Endodermal cell (in vitro differentiated cells): ENCODE results near the gene TRAK1. TPM values are rescaled to one million over a fixed set of nuclear protein-coding genes. Genes with fewer than 3 reads are reported as not detected.
A peak's percentile ranks its signal among the peaks of the same experiment; 100 is the strongest.

Source experiments
- DNase-seq: peaks from one replicate; pipeline ENCODE4 v3.0.0-alpha.2; 2017
- H3K27ac ChIP-seq: 2 replicates; pipeline ENCODE4 v1.5.1; 2013; ENCODE audit warnings: mild to moderate bottlenecking, low read depth, low read length, moderate library complexity
- H3K27me3 ChIP-seq: 2 replicates; pipeline ENCODE4 v1.6.1; 2013; ENCODE audit warnings: mild to moderate bottlenecking, low read length, moderate library complexity; ENCODE audit not compliant: insufficient read depth, control insufficient read depth, poor library complexity, severe bottlenecking
- H3K36me3 ChIP-seq: 2 replicates; pipeline ENCODE4 v1.7.0; 2013; ENCODE audit warnings: mild to moderate bottlenecking, low read length, moderate library complexity; ENCODE audit not compliant: control insufficient read depth, insufficient read depth
- H3K4me1 ChIP-seq: one replicate; pipeline ENCODE4 v1.7.0; 2013; ENCODE audit warnings: low read length; ENCODE audit not compliant: control insufficient read depth, insufficient read depth
- H3K4me3 ChIP-seq: 2 replicates; pipeline ENCODE4 v1.5.1; 2013; ENCODE audit warnings: mild to moderate bottlenecking, low read length, moderate library complexity
- H3K9ac ChIP-seq: 2 replicates; pipeline ENCODE4 v1.6.1; 2013; ENCODE audit warnings: mild to moderate bottlenecking, low read length, moderate library complexity; ENCODE audit not compliant: poor library complexity, severe bottlenecking; ENCODE audit errors: extremely low read depth
- H3K9me3 ChIP-seq: 2 replicates; pipeline ENCODE4 v1.6.1; 2013; ENCODE audit warnings: mild to moderate bottlenecking, low read length, moderate library complexity; ENCODE audit not compliant: control insufficient read depth
- H3K27ac Mint-ChIP-seq: 2 replicates; pipeline ENCODE4 v1.8.0; 2020; ENCODE audit warnings: mixed read lengths
- H3K27me3 Mint-ChIP-seq: 2 replicates; pipeline ENCODE4 v1.8.0; 2021; ENCODE audit warnings: mild to moderate bottlenecking, mixed read lengths; ENCODE audit not compliant: insufficient read depth
- H3K36me3 Mint-ChIP-seq: 2 replicates; pipeline ENCODE4 v1.8.0; 2020; ENCODE audit warnings: low read depth, mixed read lengths
- H3K4me1 Mint-ChIP-seq: 2 replicates; pipeline ENCODE4 v1.8.0; 2020; ENCODE audit warnings: mixed read lengths
- H3K4me3 Mint-ChIP-seq: 2 replicates; pipeline ENCODE4 v1.8.0; 2020; ENCODE audit warnings: mild to moderate bottlenecking, moderate library complexity, mixed read lengths
- H3K9me3 Mint-ChIP-seq: 2 replicates; pipeline ENCODE4 v1.8.0; 2020; ENCODE audit warnings: mild to moderate bottlenecking, mixed read lengths
- WGBS, 2 experiments: methylation state at CpG; one replicate each; pipeline versions ENCODE4 v1.1.5 to v1.1.7; 2013; ENCODE audit warnings: missing lambda C conversion rate in 2 of 2, mixed read lengths in 1 of 2; ENCODE audit not compliant: insufficient coverage in 1 of 2, insufficient read length in 1 of 2; 5-methylcytosine and 5-hydroxymethylcytosine counted together
- total RNA-seq, 2 donors: library from RNA; stranded (reverse); fragmentation: NEBNext Ultra II Directional in 1 of 2; extraction: Animal tissue kit (Norgen Biotek cat#: 25700) in 1 of 2; gene quantifications; 2 replicates in 1 of 2; 3 replicates in 1 of 2; pipeline ENCODE4 v1.2.1, GENCODE V29; 2021
- TF ChIP-seq, protein P1 (sequence below): fragments of 200-600 bp; sonication (generic); conservative IDR thresholded peaks from 2 replicates; pipeline ENCODE4 v1.5.0; 2021; ENCODE audit warnings: antibody characterized with exemption, mild to moderate bottlenecking

TRAK1 gene
- total RNA-seq, 2 donors from 2014 or later = 29.8 to 31.0 TPM

DNA sequence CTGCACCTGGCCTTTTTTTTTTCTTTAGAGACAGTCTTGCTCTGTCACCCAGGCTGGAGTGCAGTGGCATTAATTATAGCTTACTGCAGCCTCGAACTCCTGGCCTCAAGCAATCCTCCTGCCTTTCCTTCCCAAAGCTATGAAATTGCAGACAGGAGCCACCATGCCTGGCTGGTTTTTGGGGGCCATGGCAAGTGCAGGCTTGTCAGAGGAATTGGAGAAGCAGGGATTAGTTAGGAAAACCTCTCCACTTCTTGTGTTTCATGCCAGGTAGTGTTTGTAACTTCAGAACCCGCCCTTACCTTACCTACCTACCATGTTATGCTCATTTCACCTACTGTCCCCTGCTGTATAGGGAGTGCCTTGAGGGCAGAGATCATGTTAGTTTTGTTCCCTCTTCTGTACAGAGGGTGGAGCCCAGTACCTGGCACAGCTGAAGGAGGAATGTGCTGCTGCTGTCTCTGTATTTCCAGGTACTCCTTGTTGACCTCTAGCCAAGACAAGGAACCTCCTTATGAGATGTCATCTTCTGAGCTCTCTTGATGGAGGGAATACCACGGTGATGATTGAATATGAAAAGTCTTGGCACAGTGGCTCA, 43.8 kb downstream of the TRAK1 start:
- no peak overlapping the region for H3K4me3 ChIP-seq
- DNase-seq = no peak
- 83 to 85% methylated on average over 1 to 3 of the region's 3 CpGs for WGBS, 2 experiments
- H3K4me1 ChIP-seq = peaks cover 3% of the 10 kb centered on the region
- no peaks in the 10 kb centered on the region for H3K27me3 ChIP-seq
- Mint-ChIP-seq H3K27me3 (no peaks in the 10 kb centered on the region), H3K36me3 (no peaks in the 10 kb centered on the region), H3K9me3 (no peaks in the 10 kb centered on the region), H3K27ac (no peak overlapping the region), H3K4me3 (no peak overlapping the region), H3K4me1 (peaks cover 12% of the 10 kb centered on the region)
- H3K9ac ChIP-seq = no peak overlapping the region
- TF ChIP-seq, protein P1, sequence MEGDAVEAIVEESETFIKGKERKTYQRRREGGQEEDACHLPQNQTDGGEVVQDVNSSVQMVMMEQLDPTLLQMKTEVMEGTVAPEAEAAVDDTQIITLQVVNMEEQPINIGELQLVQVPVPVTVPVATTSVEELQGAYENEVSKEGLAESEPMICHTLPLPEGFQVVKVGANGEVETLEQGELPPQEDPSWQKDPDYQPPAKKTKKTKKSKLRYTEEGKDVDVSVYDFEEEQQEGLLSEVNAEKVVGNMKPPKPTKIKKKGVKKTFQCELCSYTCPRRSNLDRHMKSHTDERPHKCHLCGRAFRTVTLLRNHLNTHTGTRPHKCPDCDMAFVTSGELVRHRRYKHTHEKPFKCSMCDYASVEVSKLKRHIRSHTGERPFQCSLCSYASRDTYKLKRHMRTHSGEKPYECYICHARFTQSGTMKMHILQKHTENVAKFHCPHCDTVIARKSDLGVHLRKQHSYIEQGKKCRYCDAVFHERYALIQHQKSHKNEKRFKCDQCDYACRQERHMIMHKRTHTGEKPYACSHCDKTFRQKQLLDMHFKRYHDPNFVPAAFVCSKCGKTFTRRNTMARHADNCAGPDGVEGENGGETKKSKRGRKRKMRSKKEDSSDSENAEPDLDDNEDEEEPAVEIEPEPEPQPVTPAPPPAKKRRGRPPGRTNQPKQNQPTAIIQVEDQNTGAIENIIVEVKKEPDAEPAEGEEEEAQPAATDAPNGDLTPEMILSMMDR = no peak
- no peaks in the 10 kb centered on the region for H3K9me3 ChIP-seq
- H3K36me3 ChIP-seq = no peaks in the 10 kb centered on the region
- no peak overlapping the region for H3K27ac ChIP-seq

DNA sequence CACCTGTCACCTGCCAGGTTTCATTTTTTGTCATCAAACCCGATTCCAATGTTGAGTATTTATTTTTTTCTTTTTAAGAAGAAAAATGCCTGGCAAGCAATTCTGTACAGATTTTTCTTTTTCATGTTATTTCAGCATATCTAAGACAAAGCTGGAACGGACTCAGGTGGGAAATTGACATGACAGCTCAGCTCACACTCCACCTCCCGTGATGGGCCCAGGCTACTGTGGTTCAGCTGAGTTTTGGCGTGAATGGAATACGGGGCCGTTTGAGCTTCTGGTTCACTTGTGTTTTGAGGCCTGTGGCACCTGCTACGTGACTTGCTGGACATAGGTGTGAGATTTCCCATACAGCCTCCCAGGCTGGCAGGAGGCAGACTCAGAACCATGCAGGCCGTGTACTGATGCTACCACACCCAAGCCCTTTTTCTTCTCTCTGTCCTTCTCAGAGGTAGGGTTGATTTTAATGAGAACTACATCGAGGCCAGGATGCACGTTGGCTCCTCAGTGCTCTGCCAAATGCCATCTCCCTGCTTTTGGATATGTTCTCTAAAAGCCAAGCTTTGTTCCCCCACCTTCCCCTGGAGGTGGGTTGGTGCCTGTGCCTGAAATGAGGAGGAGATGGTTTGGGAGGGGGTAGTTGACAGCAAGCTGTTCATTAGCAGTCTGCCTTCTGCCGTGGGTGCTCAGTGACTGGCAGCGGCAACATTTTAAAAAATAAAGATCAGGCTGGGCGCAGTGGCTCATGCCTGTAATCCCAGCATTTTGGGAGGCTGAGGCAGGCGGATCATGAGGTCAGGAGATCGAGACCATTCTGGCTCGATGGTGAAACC, 48.7 kb downstream of the TRAK1 start:
- Histone ChIP-seq H3K9me3 (no peaks in the 10 kb centered on the region), H3K36me3 (no peaks in the 10 kb centered on the region), H3K27me3 (no peaks in the 10 kb centered on the region), H3K4me1 (no peaks in the 10 kb centered on the region), H3K9ac (no peak overlapping the region), H3K4me3 (no peak overlapping the region), H3K27ac (no peak overlapping the region)
- no peak overlapping the region for H3K4me3 Mint-ChIP-seq
- no peaks in the 10 kb centered on the region for H3K27me3 Mint-ChIP-seq
- 94 to 95% methylated on average over 9 to 16 of the region's 16 CpGs for WGBS, 2 experiments
- no peaks in the 10 kb centered on the region for H3K4me1 Mint-ChIP-seq
- TF ChIP-seq, protein P1 = no peak
- no peak for DNase-seq
- H3K27ac Mint-ChIP-seq = no peak overlapping the region
- H3K9me3 Mint-ChIP-seq = no peaks in the 10 kb centered on the region
- no peaks in the 10 kb centered on the region for H3K36me3 Mint-ChIP-seq

DNA sequence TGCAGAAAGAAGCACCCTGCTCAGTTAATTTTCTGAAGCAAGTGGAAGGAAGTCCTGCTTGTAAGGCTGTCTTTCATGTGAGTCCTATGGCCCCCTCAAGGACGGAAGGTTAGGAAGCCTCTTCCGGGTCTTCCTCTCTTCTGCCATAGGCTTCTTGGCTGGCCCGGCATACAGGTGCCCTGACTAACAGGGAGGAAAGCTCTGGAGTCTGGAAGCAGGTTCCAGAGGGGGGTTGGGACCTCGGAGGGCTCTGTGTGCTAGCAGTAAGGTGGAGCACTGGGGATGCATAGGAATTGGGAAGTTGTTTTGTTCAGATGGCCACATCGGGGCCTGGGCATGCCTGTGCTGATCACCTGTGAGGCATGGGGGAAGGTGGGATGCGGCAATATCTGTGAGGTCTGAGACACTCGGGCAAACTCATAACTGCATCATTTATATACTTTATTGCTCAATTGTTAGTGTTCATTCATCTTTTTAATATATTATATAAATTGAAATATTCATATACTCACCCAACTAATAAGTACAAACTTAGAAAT, 49.6 kb downstream of the TRAK1 start:
- Histone ChIP-seq H3K36me3 (no peaks in the 10 kb centered on the region), H3K4me1 (no peaks in the 10 kb centered on the region), H3K9me3 (no peaks in the 10 kb centered on the region), H3K27me3 (no peaks in the 10 kb centered on the region), H3K27ac (no peak overlapping the region), H3K4me3 (no peak overlapping the region), H3K9ac (no peak overlapping the region)
- no peak overlapping the region for H3K27ac Mint-ChIP-seq
- H3K9me3 Mint-ChIP-seq = no peaks in the 10 kb centered on the region
- H3K36me3 Mint-ChIP-seq = no peaks in the 10 kb centered on the region
- WGBS, 2 experiments = 81 to 91% methylated on average over 4 to 7 of the region's 7 CpGs
- H3K4me3 Mint-ChIP-seq = no peak overlapping the region
- TF ChIP-seq, protein P1 = no peak
- H3K4me1 Mint-ChIP-seq = no peaks in the 10 kb centered on the region
- peak; percentile 57 for DNase-seq
- H3K27me3 Mint-ChIP-seq = no peaks in the 10 kb centered on the region
